Mesothelial cell of epicardium (in vitro differentiated cells): Measurements from ENCODE around the gene DBP. TPM values are rescaled to one million over a fixed set of nuclear protein-coding genes. Genes with fewer than 3 reads are reported as not detected.

Experiments
- DNase-seq, 2 experiments: peaks; one replicate each; pipeline ENCODE4 v3.0.0; 2021; ENCODE audit warnings: low spot score in 2 of 2; ENCODE audit not compliant: unreplicated experiment in 2 of 2
- H3K27ac Mint-ChIP-seq: 2 replicates; pipeline ENCODE4 v1.8.0; 2021; ENCODE audit warnings: mixed read lengths
- H3K27me3 Mint-ChIP-seq: 2 replicates; pipeline ENCODE4 v1.8.0; 2021; ENCODE audit warnings: low read depth, mixed read lengths
- H3K36me3 Mint-ChIP-seq: 2 replicates; pipeline ENCODE4 v1.8.0; 2021; ENCODE audit warnings: mixed read lengths
- H3K4me1 Mint-ChIP-seq: 2 replicates; pipeline ENCODE4 v1.8.0; 2021; ENCODE audit warnings: mixed read lengths
- H3K4me3 Mint-ChIP-seq: 2 replicates; pipeline ENCODE4 v1.8.0; 2021; ENCODE audit warnings: mild to moderate bottlenecking, moderate library complexity, mixed read lengths
- H3K9me3 Mint-ChIP-seq: 2 replicates; pipeline ENCODE4 v1.8.0; 2021; ENCODE audit warnings: mixed read lengths
- CTCF ChIP-seq: fragments of 200-600 bp; sonication (generic); IDR thresholded peaks from one replicate; pipeline ENCODE4 v1.5.0; 2021; ENCODE audit warnings: antibody characterized with exemption; ENCODE audit not compliant: unreplicated experiment
- total RNA-seq: library from RNA; stranded (reverse); gene quantifications from 3 replicates; pipeline ENCODE4 v1.2.1, GENCODE V29; 2021

DBP gene
- total RNA-seq, 1 donor from 2014 or later, result 13.1 TPM

- no peaks in the 10 kb centered on the region for H3K9me3 Mint-ChIP-seq
- TF ChIP-seq CTCF, result no peak
- no peak overlapping the region for H3K27ac Mint-ChIP-seq
- no peak for DNase-seq
- no peaks in the 10 kb centered on the region for H3K4me1 Mint-ChIP-seq
- no peaks in the 10 kb centered on the region for H3K36me3 Mint-ChIP-seq
- no peaks in the 10 kb centered on the region for H3K27me3 Mint-ChIP-seq
- H3K4me3 Mint-ChIP-seq, result no peak overlapping the region
Observed at GRCh38 chr19:48603449-48603848, 33.7 kb downstream of the DBP start.

DNA sequence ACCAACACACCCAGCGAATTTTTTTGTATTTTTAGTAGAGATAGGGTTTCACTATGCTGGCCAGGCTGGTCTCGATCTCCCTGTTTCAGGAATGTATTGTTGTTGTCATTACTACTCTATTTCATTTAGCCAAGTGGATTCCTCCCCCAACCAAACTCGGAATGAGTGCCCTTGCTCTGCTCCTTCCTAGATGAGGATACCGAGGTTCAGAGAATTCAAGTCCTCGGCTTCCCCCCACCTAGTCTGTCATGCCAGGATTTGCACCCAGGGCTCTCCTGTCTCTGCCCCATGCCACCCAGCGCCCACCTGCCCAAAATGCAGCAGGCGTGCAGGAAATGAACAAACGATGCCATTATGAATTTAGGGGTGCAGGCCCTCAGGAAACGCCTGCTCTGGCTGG is 34.2 kb downstream of the DBP start:
- DNase-seq, result no peak
- H3K4me1 Mint-ChIP-seq, result no peaks in the 10 kb centered on the region
- no peak overlapping the region for H3K27ac Mint-ChIP-seq
- H3K4me3 Mint-ChIP-seq, result no peak overlapping the region
- H3K36me3 Mint-ChIP-seq, result no peaks in the 10 kb centered on the region
- H3K27me3 Mint-ChIP-seq, result no peaks in the 10 kb centered on the region
- TF ChIP-seq CTCF, result no peak
- no peaks in the 10 kb centered on the region for H3K9me3 Mint-ChIP-seq

DNA sequence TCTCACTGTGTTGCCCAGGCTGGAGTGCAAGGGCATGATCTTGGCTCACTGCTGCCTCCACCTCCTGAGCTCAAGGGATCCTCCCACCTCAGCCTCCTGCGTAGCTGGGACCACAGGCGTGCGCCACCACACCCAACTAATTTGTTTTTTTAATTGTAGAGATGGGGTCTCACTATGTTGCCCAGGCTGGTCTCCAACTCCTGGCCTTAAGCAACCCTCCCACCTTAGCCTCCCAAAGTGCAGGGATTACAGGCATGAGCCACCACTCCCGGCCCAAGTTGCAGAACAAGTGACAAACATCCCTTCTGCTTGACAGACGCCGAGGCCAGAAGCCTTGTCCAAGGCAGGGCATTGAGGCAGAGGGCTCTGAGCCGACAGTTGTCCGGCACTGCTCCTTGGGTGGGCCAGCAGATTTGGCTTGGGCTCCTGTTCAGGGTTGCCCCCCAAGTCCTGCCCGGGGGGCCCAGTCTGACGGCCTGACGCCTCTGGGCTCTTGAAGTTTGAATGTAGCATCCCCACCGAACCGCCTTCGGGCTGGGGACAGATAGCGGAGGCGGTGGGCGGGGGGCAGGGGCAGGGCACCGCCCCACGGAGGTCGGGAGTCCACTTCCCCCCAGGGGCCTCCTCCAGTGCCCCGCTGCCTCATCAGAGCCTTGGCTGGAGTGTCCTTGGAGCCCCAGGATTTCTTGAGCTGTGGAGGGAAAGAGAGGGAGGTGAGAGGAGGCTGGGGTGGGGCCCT is 36.3 kb downstream of the DBP start:
- DNase-seq, result no peak
- H3K4me3 Mint-ChIP-seq, result no peak overlapping the region
- no peaks in the 10 kb centered on the region for H3K4me1 Mint-ChIP-seq
- no peaks in the 10 kb centered on the region for H3K36me3 Mint-ChIP-seq
- H3K27me3 Mint-ChIP-seq, result no peaks in the 10 kb centered on the region
- H3K9me3 Mint-ChIP-seq, result no peaks in the 10 kb centered on the region
- TF ChIP-seq CTCF, result no peak
- no peak overlapping the region for H3K27ac Mint-ChIP-seq

DNA sequence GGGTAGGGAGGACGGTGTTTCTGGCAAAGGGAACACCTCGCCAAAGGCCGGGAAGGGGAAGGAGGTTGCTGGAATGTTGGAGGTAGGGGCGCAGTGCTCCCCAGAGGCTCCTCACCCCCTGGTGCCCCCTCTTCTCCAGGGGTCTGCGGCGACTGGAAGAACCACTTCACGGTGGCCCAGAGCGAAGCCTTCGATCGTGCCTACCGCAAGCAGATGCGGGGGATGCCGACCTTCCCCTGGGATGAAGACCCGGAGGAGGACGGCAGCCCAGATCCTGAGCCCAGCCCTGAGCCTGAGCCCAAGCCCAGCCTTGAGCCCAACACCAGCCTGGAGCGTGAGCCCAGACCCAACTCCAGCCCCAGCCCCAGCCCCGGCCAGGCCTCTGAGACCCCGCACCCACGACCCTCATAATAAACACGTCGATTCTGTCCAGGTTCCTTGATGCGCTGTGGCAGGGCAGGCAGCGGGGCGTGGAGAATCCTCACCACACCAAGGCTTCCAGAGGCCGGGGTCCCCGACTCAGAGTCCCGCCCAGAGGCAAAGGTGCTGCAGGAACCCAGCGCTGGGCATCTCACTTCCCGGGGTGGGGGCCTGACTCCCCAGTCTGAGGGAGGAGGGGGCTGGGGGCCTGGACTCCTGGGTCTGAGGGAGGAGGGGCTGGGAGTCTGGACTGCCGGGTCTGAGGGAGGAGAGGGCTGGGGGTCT is 38.0 kb downstream of the DBP start:
- no peaks in the 10 kb centered on the region for H3K27me3 Mint-ChIP-seq
- no peak overlapping the region for H3K27ac Mint-ChIP-seq
- H3K9me3 Mint-ChIP-seq, result no peaks in the 10 kb centered on the region
- H3K4me3 Mint-ChIP-seq, result no peak overlapping the region
- H3K4me1 Mint-ChIP-seq, result no peaks in the 10 kb centered on the region
- TF ChIP-seq CTCF, result no peak
- H3K36me3 Mint-ChIP-seq, result no peaks in the 10 kb centered on the region
- DNase-seq, result no peak

- TF ChIP-seq CTCF, result no peak
- DNase-seq, result no peak
- H3K4me3 Mint-ChIP-seq, result no peak overlapping the region
- no peaks in the 10 kb centered on the region for H3K9me3 Mint-ChIP-seq
- H3K36me3 Mint-ChIP-seq, result no peaks in the 10 kb centered on the region
- no peaks in the 10 kb centered on the region for H3K27me3 Mint-ChIP-seq
- H3K4me1 Mint-ChIP-seq, result no peaks in the 10 kb centered on the region
- no peak overlapping the region for H3K27ac Mint-ChIP-seq
Observed at GRCh38 chr19:48596679-48597465, 40.3 kb downstream of the DBP start.
